LNCAP (cell line): Measurements from ENCODE around the gene CA12.

Source experiments
- CTCF ChIP-seq: fragments of 450-650 bp; IDR thresholded peaks from 2 replicates; pipeline ENCODE4 v1.5.1; 2017; ENCODE audit warnings: mild to moderate bottlenecking

CA12 gene

GRCh38 chr15:63387748-63388493 is 6.3 kb upstream of the CA12 start:
- TF ChIP-seq CTCF: no peak

GRCh38 chr15:63385911-63386531 is 4.4 kb upstream of the CA12 start:
- TF ChIP-seq CTCF: no peak

- TF ChIP-seq CTCF: no peak
These were observed 3.3 kb upstream of the CA12 start for GRCh38 chr15:63384906-63385305.

- TF ChIP-seq CTCF: no peak
These were observed 1.5 kb upstream of the CA12 start for GRCh38 chr15:63382966-63383710.

GRCh38 chr15:63380808-63381282 is 801 bp downstream of the CA12 start:
- no peak for TF ChIP-seq CTCF

- TF ChIP-seq CTCF: no peak
These were observed 1.4 kb downstream of the CA12 start for GRCh38 chr15:63380151-63380807.

GRCh38 chr15:63379492-63380150 is 2.0 kb downstream of the CA12 start:
- TF ChIP-seq CTCF: no peak
